ENCODE measurements around the gene LRRC49.

DNA sequence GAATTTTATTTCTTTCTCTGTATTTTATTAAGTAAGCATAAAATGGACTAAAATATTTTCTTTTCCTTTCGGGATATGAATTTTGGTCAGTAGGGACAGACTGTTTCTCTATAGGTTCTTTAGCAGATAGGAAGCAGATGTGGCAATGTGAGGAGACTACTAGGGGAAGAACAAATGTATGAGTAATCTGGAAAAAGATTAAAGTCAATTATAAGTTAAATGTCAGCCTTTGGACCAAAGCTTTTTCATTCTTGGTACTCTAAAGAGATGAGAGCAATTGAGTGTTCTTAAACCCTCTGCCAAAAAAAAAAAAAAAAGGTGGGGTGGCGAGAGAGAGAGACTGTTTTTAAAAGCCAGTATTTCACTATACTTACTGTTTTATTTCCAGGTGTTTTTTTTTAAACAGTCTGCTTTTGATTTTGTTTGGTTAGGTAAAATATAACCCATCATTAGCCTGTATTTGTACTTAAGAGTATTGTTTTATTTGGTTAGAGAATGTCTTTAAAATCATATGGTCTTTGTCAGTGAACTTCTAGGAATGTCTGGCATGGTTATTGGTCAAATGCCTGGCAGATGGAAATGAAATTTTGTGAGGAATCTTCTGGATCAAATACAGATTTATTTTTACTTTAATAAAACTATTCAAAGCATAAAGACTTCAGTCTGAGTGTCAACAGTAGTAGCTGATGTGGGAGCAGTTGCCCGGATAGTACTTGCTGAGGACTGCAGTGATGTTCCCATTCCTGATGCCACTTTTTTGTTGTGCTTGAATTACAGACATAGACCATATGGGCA lies 63.8 kb downstream of the LRRC49 start:
- TF ChIP-seq, protein P1, sequence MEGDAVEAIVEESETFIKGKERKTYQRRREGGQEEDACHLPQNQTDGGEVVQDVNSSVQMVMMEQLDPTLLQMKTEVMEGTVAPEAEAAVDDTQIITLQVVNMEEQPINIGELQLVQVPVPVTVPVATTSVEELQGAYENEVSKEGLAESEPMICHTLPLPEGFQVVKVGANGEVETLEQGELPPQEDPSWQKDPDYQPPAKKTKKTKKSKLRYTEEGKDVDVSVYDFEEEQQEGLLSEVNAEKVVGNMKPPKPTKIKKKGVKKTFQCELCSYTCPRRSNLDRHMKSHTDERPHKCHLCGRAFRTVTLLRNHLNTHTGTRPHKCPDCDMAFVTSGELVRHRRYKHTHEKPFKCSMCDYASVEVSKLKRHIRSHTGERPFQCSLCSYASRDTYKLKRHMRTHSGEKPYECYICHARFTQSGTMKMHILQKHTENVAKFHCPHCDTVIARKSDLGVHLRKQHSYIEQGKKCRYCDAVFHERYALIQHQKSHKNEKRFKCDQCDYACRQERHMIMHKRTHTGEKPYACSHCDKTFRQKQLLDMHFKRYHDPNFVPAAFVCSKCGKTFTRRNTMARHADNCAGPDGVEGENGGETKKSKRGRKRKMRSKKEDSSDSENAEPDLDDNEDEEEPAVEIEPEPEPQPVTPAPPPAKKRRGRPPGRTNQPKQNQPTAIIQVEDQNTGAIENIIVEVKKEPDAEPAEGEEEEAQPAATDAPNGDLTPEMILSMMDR (conservative IDR thresholded peaks at IDR 0.05; ENCODE audit: low read length): no peak
- TF ChIP-seq EZH2phosphoT487 (IDR thresholded peaks at IDR 0.05; ENCODE audit: borderline replicate concordance, low read depth, low read length): no peak
